Neutrophil (primary cell): Measurements from ENCODE around the gene FGGY.
"Not testable (repeated sequence)": the region's sequence is repeated elsewhere in the genome, so short reads cannot be mapped to it uniquely, and the experiment has no call there.

Source experiments
- H3K27ac ChIP-seq: fragments of 200-600 bp; sonication (generic); 2 replicates; pipeline ENCODE4 v1.5.1; 2016; ENCODE audit warnings: mild to moderate bottlenecking, moderate library complexity
- H3K27me3 ChIP-seq: fragments of 200-600 bp; sonication (generic); 2 replicates; pipeline ENCODE4 v1.6.0; 2016; ENCODE audit warnings: mild to moderate bottlenecking
- H3K36me3 ChIP-seq: fragments of 200-600 bp; sonication (generic); 2 replicates; pipeline ENCODE4 v1.5.1; 2017
- H3K4me1 ChIP-seq, 2 experiments: fragments of 200-600 bp in 1 of 2; sonication (generic) in 1 of 2; 1 replicate in 1 of 2; 2 replicates in 1 of 2; pipeline versions ENCODE4 v1.5.1 to v1.6.1; 2013 to 2016; ENCODE audit warnings: low read depth in 1 of 2, low read length in 1 of 2, mild to moderate bottlenecking in 1 of 2, moderate library complexity in 1 of 2; ENCODE audit not compliant: control insufficient read depth in 1 of 2, insufficient read depth in 1 of 2
- H3K4me3 ChIP-seq, 2 experiments: fragments of 200-600 bp in 1 of 2; sonication (generic) in 1 of 2; 1 replicate in 1 of 2; 2 replicates in 1 of 2; pipeline ENCODE4 v1.5.1; 2013 to 2016; ENCODE audit warnings: low read depth in 1 of 2, low read length in 1 of 2, mild to moderate bottlenecking in 1 of 2, moderate library complexity in 1 of 2
- H3K9me3 ChIP-seq: fragments of 200-600 bp; sonication (generic); 2 replicates; pipeline ENCODE4 v1.5.1; 2016
- TF ChIP-seq, protein P1 (sequence below): fragments of 200-600 bp; sonication (generic); IDR thresholded peaks from 2 replicates; pipeline ENCODE4 v1.5.1; 2016; ENCODE audit warnings: antibody characterized with exemption

Gene FGGY

DNA sequence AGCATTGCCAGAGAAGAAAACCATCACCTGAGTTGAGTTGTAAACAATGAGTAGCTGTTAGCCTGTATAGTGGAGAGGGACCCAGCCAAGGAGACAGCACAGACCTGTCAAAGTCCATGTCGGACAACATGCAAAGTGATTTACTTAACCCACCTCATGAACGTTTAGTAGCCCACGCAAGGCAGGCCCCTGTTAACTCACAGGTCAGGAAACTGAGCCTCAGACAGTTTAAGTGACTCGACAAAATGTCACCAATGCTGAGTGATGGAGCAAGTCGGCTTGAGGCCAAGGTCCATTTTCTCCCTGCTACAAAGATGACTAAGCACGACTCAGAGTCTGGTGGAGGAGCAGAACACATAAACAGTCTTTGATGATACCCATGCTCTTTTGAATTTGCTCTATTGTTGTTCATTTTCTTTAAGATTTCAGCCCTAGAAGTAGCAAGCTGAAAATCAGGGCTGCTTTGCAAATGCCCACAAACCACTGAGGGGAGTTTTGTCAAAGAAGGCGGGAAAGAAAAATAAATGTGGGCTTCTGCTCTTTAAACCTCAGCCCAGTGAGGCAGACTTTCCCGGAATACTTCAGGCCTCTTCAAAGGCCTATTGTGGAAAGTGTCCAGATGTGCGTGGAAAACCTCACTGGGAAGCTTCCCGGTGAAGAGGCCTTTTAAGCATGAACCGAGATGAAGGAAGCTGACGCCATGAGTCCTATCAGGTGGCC is 434.0 kb downstream of the FGGY start:
- H3K36me3 ChIP-seq: no peaks in the 10 kb centered on the region
- no peak overlapping the region for H3K27ac ChIP-seq
- H3K4me3 ChIP-seq: no peak overlapping the region
- TF ChIP-seq, protein P1, sequence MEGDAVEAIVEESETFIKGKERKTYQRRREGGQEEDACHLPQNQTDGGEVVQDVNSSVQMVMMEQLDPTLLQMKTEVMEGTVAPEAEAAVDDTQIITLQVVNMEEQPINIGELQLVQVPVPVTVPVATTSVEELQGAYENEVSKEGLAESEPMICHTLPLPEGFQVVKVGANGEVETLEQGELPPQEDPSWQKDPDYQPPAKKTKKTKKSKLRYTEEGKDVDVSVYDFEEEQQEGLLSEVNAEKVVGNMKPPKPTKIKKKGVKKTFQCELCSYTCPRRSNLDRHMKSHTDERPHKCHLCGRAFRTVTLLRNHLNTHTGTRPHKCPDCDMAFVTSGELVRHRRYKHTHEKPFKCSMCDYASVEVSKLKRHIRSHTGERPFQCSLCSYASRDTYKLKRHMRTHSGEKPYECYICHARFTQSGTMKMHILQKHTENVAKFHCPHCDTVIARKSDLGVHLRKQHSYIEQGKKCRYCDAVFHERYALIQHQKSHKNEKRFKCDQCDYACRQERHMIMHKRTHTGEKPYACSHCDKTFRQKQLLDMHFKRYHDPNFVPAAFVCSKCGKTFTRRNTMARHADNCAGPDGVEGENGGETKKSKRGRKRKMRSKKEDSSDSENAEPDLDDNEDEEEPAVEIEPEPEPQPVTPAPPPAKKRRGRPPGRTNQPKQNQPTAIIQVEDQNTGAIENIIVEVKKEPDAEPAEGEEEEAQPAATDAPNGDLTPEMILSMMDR: no peak
- no peaks in the 10 kb centered on the region for H3K27me3 ChIP-seq
- H3K9me3 ChIP-seq: no peaks in the 10 kb centered on the region
- H3K4me1 ChIP-seq: no peaks in the 10 kb centered on the region

DNA sequence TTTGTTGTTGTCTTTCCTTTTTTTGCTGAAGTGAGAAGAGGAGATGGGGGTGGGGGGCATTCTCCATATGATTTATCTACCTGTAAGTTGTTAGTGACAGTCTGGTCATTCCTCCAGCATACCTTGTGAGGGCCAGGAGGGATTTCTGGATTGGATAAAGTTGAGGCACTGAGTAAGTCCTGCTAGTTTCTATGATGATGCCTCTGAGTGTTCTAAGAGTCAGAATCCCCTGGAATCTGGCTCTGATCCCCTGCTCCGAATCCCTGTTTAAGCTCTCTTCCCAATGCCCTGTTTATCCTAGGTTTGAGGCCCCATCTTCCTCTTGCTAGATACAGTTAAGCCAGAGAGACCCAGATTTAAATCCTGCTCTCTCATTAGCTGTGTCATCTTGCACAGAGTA is 434.7 kb downstream of the FGGY start:
- TF ChIP-seq, protein P1: no peak
- Histone ChIP-seq H3K27ac (no peak overlapping the region), H3K4me3 (no peak overlapping the region), H3K27me3 (no peaks in the 10 kb centered on the region), H3K36me3 (no peaks in the 10 kb centered on the region), H3K9me3 (no peaks in the 10 kb centered on the region), H3K4me1 (no peaks in the 10 kb centered on the region)

DNA sequence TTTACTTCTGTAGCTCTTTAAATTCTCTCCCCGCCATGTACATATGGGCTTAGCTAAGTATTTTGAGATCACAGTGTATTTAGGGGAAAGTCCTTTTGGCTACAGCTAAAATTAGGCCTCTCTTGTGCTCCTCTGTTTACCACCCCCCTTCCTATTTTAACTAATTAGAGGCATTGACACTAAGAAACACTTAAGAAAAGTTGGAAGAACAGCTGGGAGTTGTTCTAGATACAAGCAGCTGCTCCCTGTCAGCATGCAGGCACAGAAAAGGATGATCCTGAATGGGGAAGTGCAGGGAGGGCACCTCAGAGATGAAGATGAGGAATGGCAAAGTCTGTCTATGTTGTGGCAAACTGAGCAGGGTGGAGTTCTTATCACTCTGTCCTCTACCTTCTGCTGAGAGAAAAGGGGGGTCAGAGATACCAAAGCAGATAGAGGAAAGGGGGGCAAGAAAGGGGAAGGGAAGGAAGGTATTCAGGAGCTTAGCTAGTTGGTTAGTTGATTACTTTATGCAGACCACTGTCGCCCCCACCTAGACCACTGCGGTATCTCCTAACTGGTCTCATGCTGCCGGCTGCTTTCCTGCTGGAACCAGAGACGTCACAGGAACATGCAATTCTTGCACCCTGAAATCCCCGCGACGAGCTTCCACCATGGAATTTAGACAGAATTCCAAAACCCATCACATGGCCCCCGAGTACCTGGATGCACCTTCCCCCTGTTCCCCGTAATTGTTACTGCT is 435.5 kb downstream of the FGGY start:
- no peaks in the 10 kb centered on the region for H3K36me3 ChIP-seq
- H3K27me3 ChIP-seq: no peaks in the 10 kb centered on the region
- H3K27ac ChIP-seq: no peak overlapping the region
- TF ChIP-seq, protein P1: no peak
- no peaks in the 10 kb centered on the region for H3K9me3 ChIP-seq
- H3K4me1 ChIP-seq: no peaks in the 10 kb centered on the region
- no peak overlapping the region for H3K4me3 ChIP-seq

DNA sequence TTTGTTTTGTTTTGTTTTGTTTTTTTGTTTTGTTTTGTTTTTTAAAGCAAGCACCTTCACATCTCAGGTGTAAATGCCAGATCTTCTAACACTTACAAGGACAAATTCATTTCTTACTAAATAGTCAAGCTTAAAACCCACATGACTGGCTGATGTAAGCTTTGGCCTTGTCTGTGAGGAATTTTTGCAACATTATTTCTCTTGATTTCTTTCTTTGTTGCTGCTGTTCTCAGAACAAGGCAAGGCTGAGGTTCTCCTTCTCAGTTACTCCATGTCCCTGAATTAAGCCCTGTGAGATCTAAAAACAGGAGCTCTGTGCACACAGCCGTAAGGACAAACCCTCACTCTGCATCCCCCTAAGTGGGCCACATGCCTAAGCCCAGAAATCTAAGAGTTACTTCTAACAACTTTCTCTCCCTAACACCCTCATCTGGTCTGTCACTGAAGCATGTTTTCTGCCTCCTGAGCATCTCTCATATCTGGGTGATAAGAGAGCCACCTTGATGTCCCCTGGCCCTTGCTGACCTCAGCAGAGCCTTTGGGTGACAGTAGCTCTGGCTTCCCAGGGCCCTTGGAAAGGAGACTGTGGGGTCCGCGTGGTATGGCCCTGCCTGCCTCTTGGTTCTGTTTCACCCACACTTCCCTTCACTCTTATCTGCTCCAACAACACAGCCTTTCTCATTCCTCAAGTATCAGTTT is 436.7 kb downstream of the FGGY start:
- TF ChIP-seq, protein P1: no peak
- H3K36me3 ChIP-seq: no peaks in the 10 kb centered on the region
- H3K4me1 ChIP-seq: no peaks in the 10 kb centered on the region
- H3K4me3 ChIP-seq: no peak overlapping the region
- H3K27me3 ChIP-seq: no peaks in the 10 kb centered on the region
- no peaks in the 10 kb centered on the region for H3K9me3 ChIP-seq
- no peak overlapping the region for H3K27ac ChIP-seq

DNA sequence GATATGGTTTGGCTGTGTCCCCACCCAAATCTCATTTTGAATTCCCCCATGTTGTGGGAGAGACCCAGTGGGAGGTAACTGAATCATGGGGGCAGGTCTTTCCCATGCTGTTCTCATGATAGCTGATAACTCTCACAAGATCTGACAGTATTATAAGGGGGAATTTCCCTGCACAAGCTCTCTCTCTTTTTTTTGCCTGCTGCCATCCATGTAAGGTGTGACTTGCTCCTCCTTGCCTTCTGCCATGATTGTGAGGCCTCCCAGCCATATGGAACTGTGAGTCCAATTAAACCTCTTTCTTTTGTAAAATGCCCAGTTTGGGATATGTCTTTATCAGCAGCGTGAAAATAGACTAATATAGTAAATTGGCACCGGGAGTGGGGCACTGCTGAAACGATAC is 439.0 kb downstream of the FGGY start:
- H3K9me3 ChIP-seq, H3K27me3 ChIP-seq, H3K36me3 ChIP-seq, H3K27ac ChIP-seq, H3K4me1 ChIP-seq, H3K4me3 ChIP-seq: not testable (repeated sequence)

DNA sequence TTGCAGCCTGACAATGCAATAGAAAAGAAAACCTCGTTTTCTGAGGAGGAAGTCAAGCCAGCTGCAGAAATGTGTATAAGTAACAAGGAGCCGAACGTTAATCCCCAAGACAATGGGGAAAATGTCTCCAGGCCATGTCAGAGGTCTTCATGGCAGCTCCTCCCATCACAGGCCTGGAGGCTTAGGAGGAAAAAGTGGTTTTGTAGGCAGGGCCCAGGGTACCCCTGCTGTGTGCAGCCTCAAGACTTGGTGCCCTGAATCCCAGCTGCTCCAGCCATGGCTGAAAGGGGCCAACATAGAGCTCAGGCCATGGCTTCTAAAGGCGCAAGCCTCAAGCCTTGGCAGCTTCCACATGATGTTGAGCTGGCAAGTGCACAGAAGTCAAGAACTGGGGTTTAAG is 439.9 kb downstream of the FGGY start:
- Histone ChIP-seq H3K27me3 (no peaks in the 10 kb centered on the region), H3K36me3 (no peaks in the 10 kb centered on the region), H3K9me3 (no peaks in the 10 kb centered on the region), H3K4me3 (no peak overlapping the region), H3K27ac (no peak overlapping the region), H3K4me1 (no peaks in the 10 kb centered on the region)
- TF ChIP-seq, protein P1: no peak
